ENCODE measurements around the gene H2BW2.

DNA sequence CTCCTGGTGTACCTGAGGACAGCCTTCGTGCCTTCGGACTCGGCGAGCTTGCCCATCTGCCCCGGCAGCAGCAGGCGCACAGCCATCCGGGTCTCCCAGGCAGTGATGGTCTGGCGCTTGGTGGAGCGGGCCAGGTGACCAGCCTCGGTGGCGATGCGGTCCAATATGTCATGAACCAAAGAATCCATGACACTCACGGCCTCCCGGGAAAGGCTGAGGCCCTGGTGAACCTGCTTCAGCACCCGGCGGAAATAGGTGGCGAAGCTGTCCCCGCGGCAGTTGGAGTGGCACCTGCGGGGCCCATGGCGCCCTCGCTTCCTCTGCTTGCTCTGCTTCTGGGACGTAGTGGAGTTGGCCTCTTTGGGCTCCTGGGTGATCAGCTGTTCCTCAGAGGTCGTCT lies 26.6 kb upstream of the H2BW2 start:
- no peak for TF ChIP-seq CTCF (IDR thresholded peaks at IDR 0.05)
- no peak for TF ChIP-seq POLR2A (IDR thresholded peaks at IDR 0.05)

Measured in testis (tissue), 2 donors.